SK-N-MC (cell line): ENCODE results near the gene ECM1.
A peak's percentile ranks its signal among the peaks of the same experiment; 100 is the strongest.

ENCODE experiments used
- DNase-seq: peaks from one replicate; pipeline ENCODE4 v3.0.0-alpha.2; 2011; ENCODE audit warnings: low read depth, low spot score
- H3K27ac ChIP-seq: fragments of 200-600 bp; sonication (generic); 2 replicates; pipeline ENCODE4 v1.5.1; 2016; ENCODE audit warnings: mixed run types
- H3K36me3 ChIP-seq: fragments of 200-600 bp; sonication (generic); 2 replicates; pipeline ENCODE4 v1.6.1; 2017; ENCODE audit warnings: antibody characterized with exemption, low read length, mixed read lengths; ENCODE audit not compliant: insufficient read depth
- H3K4me3 ChIP-seq: fragments of 200-600 bp; sonication (generic); 2 replicates; pipeline ENCODE4 v1.5.1; 2016
- H3K9ac ChIP-seq: fragments of 200-600 bp; sonication (generic); 2 replicates; pipeline ENCODE4 v1.8.0; 2017; ENCODE audit warnings: mixed run types, mixed read lengths; ENCODE audit not compliant: insufficient read length
- H3K9me3 ChIP-seq: fragments of 200-600 bp; sonication (generic); 2 replicates; pipeline ENCODE4 v1.6.1; 2017; ENCODE audit warnings: low read depth, mild to moderate bottlenecking, antibody characterized with exemption, low read length, moderate library complexity, mixed read lengths
- EZH2 ChIP-seq: fragments of 200-600 bp; sonication (generic); IDR thresholded peaks from one replicate; pipeline ENCODE4 v1.6.1; 2017; ENCODE audit warnings: antibody characterized with exemption
- FOXP2 ChIP-seq: optimal IDR thresholded peaks from 2 replicates; pipeline ENCODE3; 2011; ENCODE audit warnings: mild to moderate bottlenecking, moderate library complexity; ENCODE audit not compliant: insufficient read depth; ENCODE audit errors: extremely low read length, control extremely low read depth
- POLR2AphosphoS5 ChIP-seq: IDR thresholded peaks from 2 replicates; pipeline ENCODE4 v1.6.1; 2012; ENCODE audit warnings: mild to moderate bottlenecking, low read depth, low read length, borderline replicate concordance

The ECM1 gene

GRCh38 chr1:150505431-150505830 is 2.5 kb upstream of the ECM1 start:
- Histone ChIP-seq H3K9me3 (no peaks in the 10 kb centered on the region), H3K9ac (no peak overlapping the region), H3K27ac (no peak overlapping the region), H3K4me3 (no peak overlapping the region), H3K36me3 (peaks cover 17% of the 10 kb centered on the region; the same call in 1 of the 2 replicates)
- TF ChIP-seq FOXP2 (no peak), POLR2AphosphoS5 (no peak), EZH2 (no peak)
- DNase-seq = no peak

- no peak overlapping the region for H3K4me3 ChIP-seq
- H3K9ac ChIP-seq = peak overlapping the region; percentile 19
- TF ChIP-seq FOXP2 (no peak), POLR2AphosphoS5 (no peak), EZH2 (no peak)
- peaks cover 17% of the 10 kb centered on the region; the same call in 1 of the 2 replicates for H3K36me3 ChIP-seq
- H3K9me3 ChIP-seq = no peaks in the 10 kb centered on the region
- 0 out of 2 replicates have a peak overlapping the region, but pooled peaks have one; percentile 33 for H3K27ac ChIP-seq
- no peak for DNase-seq
Observed at GRCh38 chr1:150508982-150509381, 1.1 kb downstream of the ECM1 start.

- no peak overlapping the region for H3K9ac ChIP-seq
- TF ChIP-seq POLR2AphosphoS5 (no peak), EZH2 (no peak), FOXP2 (no peak)
- peaks cover 5% of the 10 kb centered on the region; the same call in 1 of the 2 replicates for H3K36me3 ChIP-seq
- H3K4me3 ChIP-seq = no peak overlapping the region
- H3K9me3 ChIP-seq = no peaks in the 10 kb centered on the region
- H3K27ac ChIP-seq = no peak overlapping the region
- no peak for DNase-seq
Observed at GRCh38 chr1:150511551-150511950, 3.6 kb downstream of the ECM1 start.

- DNase-seq = no peak
- no peaks in the 10 kb centered on the region for H3K9me3 ChIP-seq
- no peak for TF ChIP-seq EZH2
- no peak for TF ChIP-seq POLR2AphosphoS5
- no peak overlapping the region for H3K4me3 ChIP-seq
- no peak overlapping the region for H3K27ac ChIP-seq
- H3K36me3 ChIP-seq = no peaks in the 10 kb centered on the region
- H3K9ac ChIP-seq = no peak overlapping the region
Observed at GRCh38 chr1:150511985-150512660, 4.2 kb downstream of the ECM1 start.

GRCh38 chr1:150512846-150513245 is 4.9 kb downstream of the ECM1 start:
- no peaks in the 10 kb centered on the region for H3K9me3 ChIP-seq
- TF ChIP-seq FOXP2 (no peak), EZH2 (no peak), POLR2AphosphoS5 (no peak)
- H3K36me3 ChIP-seq = no peaks in the 10 kb centered on the region
- H3K27ac ChIP-seq = no peak overlapping the region
- no peak overlapping the region for H3K9ac ChIP-seq
- no peak for DNase-seq
- no peak overlapping the region for H3K4me3 ChIP-seq

GRCh38 chr1:150513351-150513791 is 5.5 kb downstream of the ECM1 start:
- Histone ChIP-seq H3K36me3 (no peaks in the 10 kb centered on the region), H3K9ac (no peak overlapping the region), H3K4me3 (no peak overlapping the region), H3K27ac (no peak overlapping the region), H3K9me3 (no peaks in the 10 kb centered on the region)
- TF ChIP-seq EZH2 (no peak), FOXP2 (no peak), POLR2AphosphoS5 (no peak)
- DNase-seq = no peak

- DNase-seq = no peak
- Histone ChIP-seq H3K4me3 (no peak overlapping the region), H3K9me3 (no peaks in the 10 kb centered on the region), H3K9ac (no peak overlapping the region), H3K27ac (no peak overlapping the region), H3K36me3 (no peaks in the 10 kb centered on the region)
- no peak for TF ChIP-seq POLR2AphosphoS5
- TF ChIP-seq EZH2 = no peak
- TF ChIP-seq FOXP2 = no peak
Observed at GRCh38 chr1:150514260-150514659, 6.4 kb downstream of the ECM1 start.

- DNase-seq = no peak
- no peak for TF ChIP-seq POLR2AphosphoS5
- TF ChIP-seq FOXP2 = no peak
- Histone ChIP-seq H3K4me3 (peak overlapping the region; percentile 79), H3K9ac (no peak overlapping the region), H3K27ac (no peak overlapping the region), H3K36me3 (no peaks in the 10 kb centered on the region), H3K9me3 (no peaks in the 10 kb centered on the region)
Observed at GRCh38 chr1:150514913-150515327, 7.0 kb downstream of the ECM1 start.
